GM21360 (cell line): ENCODE measurements around the gene ZNF175.
"Not testable (repeated sequence)": the region's sequence is repeated elsewhere in the genome, so short reads cannot be mapped to it uniquely, and the experiment has no call there.

ENCODE experiments used
- ATAC-seq: cut with Tn5 transposase; IDR thresholded peaks from one replicate; pipeline ENCODE4 v1.9.1; 2021; ENCODE audit warnings: mild to moderate bottlenecking, moderate library complexity; ENCODE audit not compliant: unreplicated experiment

Gene ZNF175

GRCh38 chr19:51626675-51627074 lies 55.6 kb downstream of the ZNF175 start:
- no peak for ATAC-seq

- no peak for ATAC-seq
Measured at GRCh38 chr19:51627491-51628138, 56.5 kb downstream of the ZNF175 start.

- no peak for ATAC-seq
Measured at GRCh38 chr19:51628153-51628939, 57.3 kb downstream of the ZNF175 start.

- not testable (repeated sequence) for ATAC-seq
Measured at GRCh38 chr19:51630315-51630714, 59.2 kb downstream of the ZNF175 start, which contains the start of gene SIGLEC5. SIGLEC5 (minus strand) TSS chr19:51630401; CDS start chr19:51630335, 66 bp downstream.

GRCh38 chr19:51632126-51632525 lies 61.0 kb downstream of the ZNF175 start:
- no peak for ATAC-seq

- no peak for ATAC-seq
Measured at GRCh38 chr19:51637362-51637978, 66.4 kb downstream of the ZNF175 start.

GRCh38 chr19:51639916-51640315 lies 68.8 kb downstream of the ZNF175 start:
- no peak for ATAC-seq

GRCh38 chr19:51640386-51640785 lies 69.3 kb downstream of the ZNF175 start:
- no peak for ATAC-seq

GRCh38 chr19:51641648-51642047 lies 70.6 kb downstream of the ZNF175 start:
- ATAC-seq: no peak
